ENCODE measurements around the gene TDRD15. TPM values are rescaled to one million over a fixed set of nuclear protein-coding genes. Genes with fewer than 3 reads are reported as not detected.
"Not testable (repeated sequence)": the region's sequence is repeated elsewhere in the genome, so short reads cannot be mapped to it uniquely, and the experiment has no call there.

TDRD15 gene
- total RNA-seq, 1 experiment from 2014 or later: not detected

GRCh38 chr2:21146638-21147037 lies 22.9 kb downstream of the TDRD15 start:
- ChIA-PET POLR2A (no interaction called here), CTCF (no interaction called here)
- BruUV-seq (replicated peaks): no TSS peak
- H3K9me3 Mint-ChIP-seq (ENCODE audit: unreplicated experiment): no peaks in the 10 kb centered on the region
- no peaks in the 10 kb centered on the region for H3K36me3 Mint-ChIP-seq (ENCODE audit: insufficient read depth, unreplicated experiment)
- no peak overlapping the region for H3K27ac Mint-ChIP-seq (ENCODE audit: unreplicated experiment)
- Histone ChIP-seq H3K27me3 (replicated peaks; ENCODE audit: control insufficient read depth, insufficient read depth, low read length) (no peaks in the 10 kb centered on the region), H3K9me3 (no peaks in the 10 kb centered on the region), H3K4me3 (ENCODE audit: low read depth, low read length) (no peak overlapping the region), H3K36me3 (ENCODE audit: control insufficient read depth, insufficient read depth, low read length) (no peaks in the 10 kb centered on the region), H3K4me1 (no peaks in the 10 kb centered on the region)
- no peaks in the 10 kb centered on the region for H3K4me1 Mint-ChIP-seq (ENCODE audit: low read depth, unreplicated experiment)
- intact Hi-C loops (cut with micrococcal nuclease; ENCODE audit: unreplicated experiment): no loop called here
- no peak overlapping the region for H3K4me3 Mint-ChIP-seq (ENCODE audit: unreplicated experiment)
- DNase-seq: no peak
- TF ChIP-seq, protein P1, sequence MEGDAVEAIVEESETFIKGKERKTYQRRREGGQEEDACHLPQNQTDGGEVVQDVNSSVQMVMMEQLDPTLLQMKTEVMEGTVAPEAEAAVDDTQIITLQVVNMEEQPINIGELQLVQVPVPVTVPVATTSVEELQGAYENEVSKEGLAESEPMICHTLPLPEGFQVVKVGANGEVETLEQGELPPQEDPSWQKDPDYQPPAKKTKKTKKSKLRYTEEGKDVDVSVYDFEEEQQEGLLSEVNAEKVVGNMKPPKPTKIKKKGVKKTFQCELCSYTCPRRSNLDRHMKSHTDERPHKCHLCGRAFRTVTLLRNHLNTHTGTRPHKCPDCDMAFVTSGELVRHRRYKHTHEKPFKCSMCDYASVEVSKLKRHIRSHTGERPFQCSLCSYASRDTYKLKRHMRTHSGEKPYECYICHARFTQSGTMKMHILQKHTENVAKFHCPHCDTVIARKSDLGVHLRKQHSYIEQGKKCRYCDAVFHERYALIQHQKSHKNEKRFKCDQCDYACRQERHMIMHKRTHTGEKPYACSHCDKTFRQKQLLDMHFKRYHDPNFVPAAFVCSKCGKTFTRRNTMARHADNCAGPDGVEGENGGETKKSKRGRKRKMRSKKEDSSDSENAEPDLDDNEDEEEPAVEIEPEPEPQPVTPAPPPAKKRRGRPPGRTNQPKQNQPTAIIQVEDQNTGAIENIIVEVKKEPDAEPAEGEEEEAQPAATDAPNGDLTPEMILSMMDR (IDR thresholded peaks at IDR 0.05; ENCODE audit: insufficient read depth in 1 of 2, low read depth in 1 of 2, low read length in 1 of 2, severe bottlenecking in 1 of 2, unreplicated experiment in 1 of 2): no peak
- H3K27me3 Mint-ChIP-seq (ENCODE audit: insufficient read depth, unreplicated experiment): peaks cover 15% of the 10 kb centered on the region

DNA sequence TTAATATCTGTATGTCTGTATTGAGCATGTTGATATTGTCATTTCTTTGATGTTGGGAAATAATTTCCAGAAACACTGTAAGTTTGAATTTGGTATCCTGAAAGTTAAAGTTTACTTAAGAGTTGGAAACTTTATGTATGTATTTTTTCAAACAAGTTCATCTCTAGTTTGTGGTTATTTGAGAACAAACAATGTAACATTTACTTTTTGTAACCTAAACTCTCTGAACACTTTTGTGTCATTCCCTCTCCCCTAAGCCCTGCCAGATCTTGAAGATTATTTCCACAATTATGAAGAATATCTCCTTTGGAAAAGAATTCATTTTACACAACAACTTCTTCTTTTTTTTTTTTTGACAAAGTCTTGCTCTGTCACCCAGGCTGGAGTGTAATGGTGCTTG lies 24.9 kb downstream of the TDRD15 start:
- Histone ChIP-seq H3K36me3 (ENCODE audit: control insufficient read depth, insufficient read depth, low read length) (no peaks in the 10 kb centered on the region), H3K27me3 (replicated peaks; ENCODE audit: control insufficient read depth, insufficient read depth, low read length) (no peaks in the 10 kb centered on the region), H3K4me3 (ENCODE audit: low read depth, low read length) (no peak overlapping the region), H3K9me3 (no peaks in the 10 kb centered on the region), H3K4me1 (no peaks in the 10 kb centered on the region)
- Mint-ChIP-seq H3K36me3 (ENCODE audit: insufficient read depth, unreplicated experiment) (no peaks in the 10 kb centered on the region), H3K4me3 (ENCODE audit: unreplicated experiment) (no peak overlapping the region), H3K9me3 (ENCODE audit: unreplicated experiment) (no peaks in the 10 kb centered on the region), H3K4me1 (ENCODE audit: low read depth, unreplicated experiment) (no peaks in the 10 kb centered on the region), H3K27me3 (ENCODE audit: insufficient read depth, unreplicated experiment) (peaks cover 10% of the 10 kb centered on the region), H3K27ac (ENCODE audit: unreplicated experiment) (no peak overlapping the region)
- no peak for DNase-seq
- no TSS peak for BruUV-seq (replicated peaks)
- CTCF ChIA-PET: interaction anchor here (0.7 kb wide), 1 partner anchor 271 kb away, joined by 4 read pairs; no protein-coding TSS in a partner anchor
- TF ChIP-seq, protein P1 (IDR thresholded peaks at IDR 0.05; ENCODE audit: insufficient read depth in 1 of 2, low read depth in 1 of 2, low read length in 1 of 2, severe bottlenecking in 1 of 2, unreplicated experiment in 1 of 2): no peak
- POLR2A ChIA-PET: no interaction called here
- intact Hi-C loops (cut with micrococcal nuclease; ENCODE audit: unreplicated experiment): no loop called here

GRCh38 chr2:21151234-21151633 lies 27.5 kb downstream of the TDRD15 start:
- H3K4me3 Mint-ChIP-seq (ENCODE audit: unreplicated experiment); DNase-seq; intact Hi-C loops (cut with micrococcal nuclease; ENCODE audit: unreplicated experiment); H3K27ac Mint-ChIP-seq (ENCODE audit: unreplicated experiment); H3K27me3 Mint-ChIP-seq (ENCODE audit: insufficient read depth, unreplicated experiment); H3K4me1 Mint-ChIP-seq (ENCODE audit: low read depth, unreplicated experiment); H3K4me1 ChIP-seq; POLR2A ChIA-PET; H3K9me3 Mint-ChIP-seq (ENCODE audit: unreplicated experiment); BruUV-seq (replicated peaks); H3K27me3 ChIP-seq (replicated peaks; ENCODE audit: control insufficient read depth, insufficient read depth, low read length); CTCF ChIA-PET; H3K36me3 ChIP-seq (ENCODE audit: control insufficient read depth, insufficient read depth, low read length); H3K9me3 ChIP-seq; H3K36me3 Mint-ChIP-seq (ENCODE audit: insufficient read depth, unreplicated experiment); H3K4me3 ChIP-seq (ENCODE audit: low read depth, low read length): not testable (repeated sequence)

Data from Caco-2 (cell line).